GM19372 (cell line): ENCODE results near the gene RBM23.

Experiments used
- ATAC-seq: cut with Tn5 transposase; IDR thresholded peaks from one replicate; pipeline ENCODE4 v1.9.1; 2021; ENCODE audit warnings: mild to moderate bottlenecking, low read depth, moderate library complexity; ENCODE audit not compliant: unreplicated experiment

RBM23 gene

DNA sequence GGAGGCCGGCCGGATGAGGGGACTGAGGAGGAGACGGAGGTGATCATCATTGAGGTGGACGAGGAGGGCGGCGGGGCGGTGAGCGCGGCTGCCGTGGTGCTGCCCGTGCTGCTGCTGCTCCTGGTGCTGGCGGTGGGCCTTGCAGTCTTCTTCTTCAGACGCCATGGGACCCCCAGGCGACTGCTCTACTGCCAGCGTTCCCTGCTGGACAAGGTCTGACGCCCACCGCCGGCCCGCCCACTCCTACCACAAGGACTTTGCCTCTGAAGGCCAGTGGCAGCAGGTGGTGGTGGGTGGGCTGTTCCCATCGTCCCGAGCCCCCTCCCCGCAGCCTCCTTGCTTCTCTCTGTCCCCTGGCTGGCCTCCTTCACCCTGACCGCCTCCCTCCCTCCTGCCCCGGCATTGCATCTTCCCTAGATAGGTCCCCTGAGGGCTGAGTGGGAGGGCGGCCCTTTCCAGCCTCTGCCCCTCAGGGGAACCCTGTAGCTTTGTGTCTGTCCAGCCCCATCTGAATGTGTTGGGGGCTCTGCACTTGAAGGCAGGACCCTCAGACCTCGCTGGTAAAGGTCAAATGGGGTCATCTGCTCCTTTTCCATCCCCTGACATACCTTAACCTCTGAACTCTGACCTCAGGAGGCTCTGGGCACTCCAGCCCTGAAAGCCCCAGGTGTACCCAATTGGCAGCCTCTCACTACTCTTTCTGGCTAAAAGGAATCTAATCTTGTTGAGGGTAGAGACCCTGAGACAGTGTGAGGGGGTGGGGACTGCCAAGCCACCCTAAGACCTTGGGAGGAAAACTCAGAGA is 72.9 kb downstream of the RBM23 start:
- ATAC-seq = no peak

DNA sequence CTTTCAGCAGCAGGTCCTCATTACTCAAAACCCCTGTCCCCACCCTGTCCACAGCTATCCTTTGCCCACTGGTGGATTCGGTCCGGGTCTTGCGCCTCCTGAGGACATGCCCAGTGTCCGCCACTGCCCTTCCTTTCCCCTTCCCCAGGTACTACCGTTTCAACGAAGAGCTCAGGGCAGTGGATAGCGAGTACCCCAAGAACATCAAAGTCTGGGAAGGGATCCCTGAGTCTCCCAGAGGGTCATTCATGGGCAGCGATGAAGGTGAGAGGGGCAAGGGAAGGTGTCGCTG is 73.9 kb downstream of the RBM23 start:
- ATAC-seq = no peak

GRCh38 chr14:22844221-22845102 is 74.5 kb downstream of the RBM23 start:
- ATAC-seq = no peak
